ENCODE results near the gene IL4I1.
"Not testable (repeated sequence)": the region's sequence is repeated elsewhere in the genome, so short reads cannot be mapped to it uniquely, and the experiment has no call there.

IL4I1 gene

GRCh38 chr19:49929611-49930482 is 33.2 kb upstream of the IL4I1 start:
- Mint-ChIP-seq H3K27me3 (no peaks in the 10 kb centered on the region), H3K9me3 (peaks cover 8% of the 10 kb centered on the region), H3K4me1 (peaks cover 60% of the 10 kb centered on the region), H3K36me3 (peaks cover 69% of the 10 kb centered on the region), H3K27ac (peak overlapping the region; percentile 95), H3K4me3 (peak overlapping the region; percentile 90)
- peak; percentile 94 for ATAC-seq

GRCh38 chr19:49929121-49929610 is 32.5 kb upstream of the IL4I1 start, which contains the start of the genes ATF5 and NUP62:
TSS of gene ATF5 (plus strand) at chr19:49929205. CDS start at chr19:49930851, 1,646 bp downstream.
TSS of gene NUP62 (minus strand) at chr19:49929504. CDS start at chr19:49909807, 19,697 bp downstream.
- Mint-ChIP-seq H3K27ac (peak within 1 kb of the TSS; percentile 95), H3K36me3 (peaks cover 75% of the 10 kb centered on the region), H3K9me3 (peaks cover 8% of the 10 kb centered on the region), H3K4me3 (peak within 1 kb of the TSS; percentile 90), H3K27me3 (no peaks in the 10 kb centered on the region), H3K4me1 (peaks cover 67% of the 10 kb centered on the region)
- peak; percentile 79 for ATAC-seq

DNA sequence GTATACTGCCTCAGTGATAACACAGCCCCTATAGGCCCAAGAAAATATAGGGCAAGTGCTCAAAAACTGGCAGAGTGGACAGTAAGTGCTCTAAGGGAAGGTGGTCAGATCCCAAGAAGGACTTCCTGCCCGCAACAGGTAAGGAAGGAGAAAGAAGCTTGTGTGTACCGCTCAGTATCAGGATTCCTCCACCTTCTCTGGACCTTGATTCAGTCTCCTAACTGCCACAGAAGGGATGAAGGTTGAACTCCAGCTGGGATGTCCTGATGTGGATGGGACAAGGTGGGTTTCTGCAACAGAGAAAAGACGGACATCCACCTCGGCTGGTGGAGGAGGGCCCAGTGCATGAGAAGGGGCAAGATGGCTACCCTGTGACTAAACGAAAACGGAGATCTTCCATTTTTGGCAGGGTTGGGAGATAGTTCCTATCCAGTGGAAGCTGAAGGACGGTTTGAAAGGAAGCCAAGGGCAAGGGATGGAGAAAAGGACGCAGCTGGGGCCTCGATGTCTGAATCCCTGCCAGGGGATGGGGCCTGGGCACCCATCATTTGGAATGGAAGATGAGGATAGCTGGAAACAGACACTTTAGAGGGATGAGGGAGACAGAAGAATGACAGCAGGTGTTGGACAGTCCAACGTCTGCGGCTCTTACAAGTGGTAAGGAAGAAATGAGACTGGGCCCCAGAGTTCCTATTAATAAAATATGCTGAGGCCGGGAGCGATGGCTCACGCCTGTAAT is 31.0 kb upstream of the IL4I1 start:
- peak overlapping the region; percentile 95 for H3K27ac Mint-ChIP-seq
- H3K4me1 Mint-ChIP-seq = peaks cover 74% of the 10 kb centered on the region
- H3K27me3 Mint-ChIP-seq = no peaks in the 10 kb centered on the region
- H3K9me3 Mint-ChIP-seq = peaks cover 8% of the 10 kb centered on the region
- H3K4me3 Mint-ChIP-seq = peak overlapping the region; percentile 90
- no peak for ATAC-seq
- peaks cover 72% of the 10 kb centered on the region for H3K36me3 Mint-ChIP-seq

DNA sequence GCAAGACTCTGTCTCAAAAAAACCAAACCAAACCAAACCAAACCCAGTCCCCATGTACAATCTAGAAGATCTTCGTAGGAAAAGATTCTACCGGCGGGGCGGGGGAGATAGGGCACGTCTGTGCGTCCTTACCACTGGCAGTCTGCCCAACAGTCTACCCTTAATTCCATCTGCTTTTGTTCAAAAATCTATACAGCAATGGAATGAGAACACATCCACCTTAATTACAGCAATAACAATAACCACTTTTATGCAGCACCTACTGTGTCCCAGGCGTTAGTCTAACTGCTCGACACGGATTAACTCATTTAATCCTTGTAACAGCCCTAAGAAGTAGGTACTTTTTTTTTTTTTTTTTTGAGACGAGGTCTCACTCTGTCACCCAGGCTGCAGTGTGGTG is 29.8 kb upstream of the IL4I1 start:
- ATAC-seq = no peak

GRCh38 chr19:49925486-49925885 is 28.8 kb upstream of the IL4I1 start:
- Mint-ChIP-seq H3K27me3 (no peaks in the 10 kb centered on the region), H3K9me3 (peaks cover 5% of the 10 kb centered on the region), H3K4me1 (peaks cover 77% of the 10 kb centered on the region), H3K36me3 (peaks cover 68% of the 10 kb centered on the region), H3K27ac (peak overlapping the region; percentile 89), H3K4me3 (peak overlapping the region; percentile 79)
- no peak for ATAC-seq

More for the DNA sequence above, 29.8 kb upstream of the IL4I1 start:
- peaks cover 68% of the 10 kb centered on the region for H3K36me3 Mint-ChIP-seq
- peaks cover 77% of the 10 kb centered on the region for H3K4me1 Mint-ChIP-seq
- H3K9me3 Mint-ChIP-seq = peaks cover 5% of the 10 kb centered on the region
- peak overlapping the region; percentile 49 for H3K4me3 Mint-ChIP-seq
- no peak overlapping the region for H3K27ac Mint-ChIP-seq
- no peaks in the 10 kb centered on the region for H3K27me3 Mint-ChIP-seq

- H3K27ac Mint-ChIP-seq = peak overlapping the region; percentile 89
- peaks cover 77% of the 10 kb centered on the region for H3K4me1 Mint-ChIP-seq
- H3K27me3 Mint-ChIP-seq, H3K9me3 Mint-ChIP-seq, ATAC-seq: not testable (repeated sequence)
- peaks cover 65% of the 10 kb centered on the region for H3K36me3 Mint-ChIP-seq
- peak overlapping the region; percentile 79 for H3K4me3 Mint-ChIP-seq
Observed at GRCh38 chr19:49924881-49925210, 28.2 kb upstream of the IL4I1 start.

- Mint-ChIP-seq H3K27me3 (no peaks in the 10 kb centered on the region), H3K36me3 (peaks cover 65% of the 10 kb centered on the region), H3K27ac (peak overlapping the region; percentile 89), H3K4me1 (peaks cover 80% of the 10 kb centered on the region), H3K4me3 (peak overlapping the region; percentile 79), H3K9me3 (no peaks in the 10 kb centered on the region)
- ATAC-seq = peak; percentile 3
Observed at GRCh38 chr19:49924004-49924880, 27.6 kb upstream of the IL4I1 start.

DNA sequence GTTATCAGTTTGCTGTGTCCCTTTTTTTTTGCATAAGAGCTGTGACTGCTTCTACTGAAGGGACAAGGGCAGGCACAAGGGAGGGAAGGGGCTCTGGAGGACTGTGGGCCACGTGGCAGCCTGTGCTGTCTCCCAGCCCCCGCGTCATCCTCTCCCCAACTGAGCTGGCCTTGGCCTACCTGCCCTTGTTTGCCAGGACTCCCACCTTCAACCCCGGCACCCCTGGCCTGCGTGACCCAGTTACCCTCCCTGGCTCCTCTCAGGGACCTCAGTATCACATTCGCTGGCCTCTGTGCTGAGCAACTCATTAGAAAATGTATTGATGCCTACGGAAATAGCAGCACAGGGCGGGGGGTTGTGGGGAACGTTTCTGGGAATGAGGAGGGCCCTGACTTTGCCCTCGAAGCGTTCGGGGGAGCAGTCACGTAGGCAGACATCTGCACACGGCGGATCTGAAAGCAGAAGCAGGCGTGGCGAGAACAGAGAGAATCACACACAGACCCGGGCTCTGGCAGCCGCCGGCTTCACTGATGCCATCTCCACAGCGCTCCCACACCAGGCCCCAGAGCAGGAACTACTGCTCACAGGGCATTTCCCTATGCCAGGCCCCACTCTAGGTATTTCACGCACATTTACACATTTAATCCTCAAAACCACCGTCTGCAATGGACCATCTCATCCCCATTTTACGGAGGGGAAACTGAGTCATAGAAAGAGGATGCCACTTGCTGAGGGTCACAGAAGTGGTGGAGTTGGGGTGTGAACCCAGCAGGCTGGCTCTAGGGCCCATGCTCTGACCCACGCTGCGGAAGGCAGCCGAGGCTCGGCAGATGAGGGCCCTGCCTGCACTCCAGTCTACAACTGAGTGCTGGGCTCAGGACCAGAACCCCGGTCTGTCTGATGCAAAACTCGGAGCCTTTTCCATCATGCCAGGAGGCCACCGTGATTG is 26.6 kb upstream of the IL4I1 start:
- Mint-ChIP-seq H3K27me3 (no peaks in the 10 kb centered on the region), H3K36me3 (peaks cover 66% of the 10 kb centered on the region), H3K27ac (peak overlapping the region; percentile 89), H3K9me3 (no peaks in the 10 kb centered on the region), H3K4me1 (peaks cover 87% of the 10 kb centered on the region), H3K4me3 (peak overlapping the region; percentile 79)
- ATAC-seq = peak; percentile 57

DNA sequence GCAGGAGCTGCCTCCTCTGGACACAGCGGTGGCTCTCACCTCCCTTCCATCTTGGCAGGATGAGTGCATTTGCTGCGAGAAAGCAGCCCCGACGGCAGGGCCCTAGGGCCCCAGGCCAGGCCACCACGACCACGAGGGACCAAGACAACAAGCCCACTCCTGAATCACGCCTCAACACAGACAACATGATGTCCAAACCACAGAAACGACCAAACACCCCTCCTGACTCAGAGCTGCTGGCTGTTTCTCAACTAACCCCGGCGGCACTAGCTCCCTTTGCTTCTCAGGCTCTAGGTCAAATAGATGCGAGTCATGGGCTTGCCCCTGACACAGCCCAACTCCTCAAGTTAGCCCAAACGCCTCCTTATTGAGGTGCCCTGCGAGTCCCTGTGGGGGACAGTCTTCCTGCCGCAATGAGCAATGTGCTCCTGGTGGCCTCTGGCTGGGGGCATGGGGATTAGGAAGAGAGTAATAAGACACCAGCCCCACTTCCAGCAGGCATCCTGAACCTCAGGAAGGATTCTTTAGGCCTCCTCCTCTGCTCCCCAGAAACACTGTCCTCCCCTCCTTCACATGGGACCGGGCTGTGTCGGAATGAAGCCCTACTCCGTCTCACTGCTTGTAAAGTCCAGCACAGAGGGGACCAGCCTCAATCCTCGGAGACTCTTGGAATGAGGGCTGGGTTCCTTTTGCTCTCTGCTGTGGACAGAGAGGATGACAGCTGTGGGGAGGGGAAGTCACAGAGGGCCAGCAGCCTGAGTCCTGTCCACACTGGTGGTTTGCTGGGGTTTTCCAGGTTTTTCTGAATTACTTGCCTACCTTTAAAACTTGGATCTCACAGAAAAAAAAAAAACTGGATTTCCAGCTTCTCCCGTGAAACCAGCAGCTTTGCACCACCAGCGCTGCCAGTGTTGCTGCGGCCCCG is 25.4 kb upstream of the IL4I1 start:
- H3K4me1 Mint-ChIP-seq = peaks cover 89% of the 10 kb centered on the region
- H3K36me3 Mint-ChIP-seq = peaks cover 65% of the 10 kb centered on the region
- no peaks in the 10 kb centered on the region for H3K27me3 Mint-ChIP-seq
- H3K27ac Mint-ChIP-seq = peak overlapping the region; percentile 89
- H3K4me3 Mint-ChIP-seq = peak overlapping the region; percentile 43
- no peak for ATAC-seq
- no peaks in the 10 kb centered on the region for H3K9me3 Mint-ChIP-seq

DNA sequence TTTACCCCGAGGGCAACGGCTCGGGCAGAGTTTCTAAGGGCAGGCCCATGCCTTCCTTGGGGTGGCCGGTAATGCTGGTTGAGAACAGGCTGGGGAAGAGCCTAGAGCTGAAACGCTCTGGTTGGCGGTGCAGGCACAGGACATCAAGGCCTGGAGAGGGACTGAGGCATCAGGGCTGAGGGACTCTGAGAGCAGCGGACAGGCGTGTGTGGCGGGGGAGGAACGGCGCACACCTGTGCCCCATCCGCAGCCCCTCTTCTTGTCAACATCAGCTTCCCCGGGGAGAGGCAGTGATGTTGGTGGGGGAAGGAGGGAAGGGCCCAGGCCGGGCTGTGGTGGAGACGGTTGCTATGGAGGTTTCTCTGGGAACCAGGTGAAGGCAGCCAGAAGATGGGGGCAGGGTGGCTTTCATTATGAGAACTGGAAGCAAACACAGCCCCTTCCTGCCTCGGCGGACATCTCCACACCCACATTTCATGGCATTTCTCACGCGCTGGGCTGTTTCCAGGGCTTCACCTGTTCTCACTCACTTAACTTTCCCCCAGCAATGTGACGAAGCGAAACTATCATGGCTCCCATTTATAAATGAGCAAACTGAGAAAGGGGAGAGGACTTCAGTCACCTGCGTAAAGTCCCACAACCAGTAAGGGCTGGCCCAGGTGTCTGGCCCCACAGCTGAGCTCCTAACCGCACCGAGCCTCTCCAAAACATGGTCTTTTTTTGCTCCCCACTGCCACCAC is 24.1 kb upstream of the IL4I1 start:
- Mint-ChIP-seq H3K4me3 (peak overlapping the region; percentile 19), H3K27me3 (no peaks in the 10 kb centered on the region), H3K4me1 (peaks cover 93% of the 10 kb centered on the region), H3K36me3 (peaks cover 68% of the 10 kb centered on the region), H3K9me3 (no peaks in the 10 kb centered on the region), H3K27ac (peak overlapping the region; percentile 89)
- peak; percentile 47 for ATAC-seq

- peaks cover 90% of the 10 kb centered on the region for H3K4me1 Mint-ChIP-seq
Observed at GRCh38 chr19:49918089-49918488, 21.4 kb upstream of the IL4I1 start.

GRCh38 chr19:49916839-49917733 is 20.4 kb upstream of the IL4I1 start:
- ATAC-seq = peak; percentile 73
- H3K4me3 Mint-ChIP-seq = peak overlapping the region; percentile 74
- peaks cover 90% of the 10 kb centered on the region for H3K4me1 Mint-ChIP-seq
- H3K9me3 Mint-ChIP-seq = no peaks in the 10 kb centered on the region
- H3K27ac Mint-ChIP-seq = peak overlapping the region; percentile 92
- no peaks in the 10 kb centered on the region for H3K27me3 Mint-ChIP-seq
- peaks cover 78% of the 10 kb centered on the region for H3K36me3 Mint-ChIP-seq

More at GRCh38 chr19:49918089-49918488, 21.4 kb upstream of the IL4I1 start:
- ATAC-seq = no peak
- Mint-ChIP-seq H3K9me3 (no peaks in the 10 kb centered on the region), H3K4me3 (no peak overlapping the region), H3K36me3 (peaks cover 72% of the 10 kb centered on the region), H3K27me3 (no peaks in the 10 kb centered on the region), H3K27ac (peak overlapping the region; percentile 92)

Data from stimulated activated memory B cell treated with anti-CD40 and anti-IgM and Interleukin-4, amounts not matched to agents 10 μg/mL and 1 μg/mL and 100 μg/mL, for 72 hours (primary cell).